H9 (cell line): Measurements from ENCODE around the gene ZNF714. TPM values are rescaled to one million over a fixed set of nuclear protein-coding genes. Genes with fewer than 3 reads are reported as not detected.

ENCODE experiments used
- DNase-seq: peaks from one replicate; pipeline ENCODE4 v3.0.0-alpha.2; 2017
- H2AFZ ChIP-seq: one replicate; pipeline ENCODE4 v1.6.1; 2013; ENCODE audit warnings: mild to moderate bottlenecking, low read length, control low read depth, moderate library complexity
- H2AK5ac ChIP-seq: 2 replicates; pipeline ENCODE4 v1.6.1; 2013; ENCODE audit warnings: low read length, control low read depth, mixed read lengths; ENCODE audit not compliant: insufficient read length
- H2BK120ac ChIP-seq: one replicate; pipeline ENCODE4 v1.6.1; 2013; ENCODE audit warnings: low read depth, mild to moderate bottlenecking, low read length, control low read depth, inconsistent platforms; ENCODE audit not compliant: poor library complexity, severe bottlenecking
- H2BK12ac ChIP-seq: 2 replicates; pipeline ENCODE4 v1.6.1; 2013; ENCODE audit warnings: low read length, control low read depth, mixed read lengths, low read depth; ENCODE audit not compliant: insufficient read length
- H2BK15ac ChIP-seq: 2 replicates; pipeline ENCODE4 v1.6.1; 2013; ENCODE audit warnings: low read depth, low read length, control low read depth
- H2BK20ac ChIP-seq: one replicate; pipeline ENCODE4 v1.6.1; 2013; ENCODE audit warnings: low read depth, mild to moderate bottlenecking, low read length, control low read depth, inconsistent platforms; ENCODE audit not compliant: poor library complexity, severe bottlenecking
- H2BK5ac ChIP-seq: 2 replicates; pipeline ENCODE4 v1.6.1; 2013; ENCODE audit warnings: low read length, control low read depth, mixed read lengths; ENCODE audit not compliant: insufficient read length
- H3K14ac ChIP-seq: 2 replicates; pipeline ENCODE4 v1.6.1; 2013; ENCODE audit warnings: low read length, control low read depth; ENCODE audit not compliant: insufficient read depth
- H3K18ac ChIP-seq: 2 replicates; pipeline ENCODE4 v1.6.1; 2013; ENCODE audit warnings: low read depth, mild to moderate bottlenecking, mixed read lengths, low read length, control low read depth; ENCODE audit not compliant: insufficient read length
- H3K23ac ChIP-seq: 2 replicates; pipeline ENCODE4 v1.6.1; 2013; ENCODE audit warnings: low read length, control low read depth, mixed read lengths, low read depth; ENCODE audit not compliant: insufficient read length
- H3K23me2 ChIP-seq: 2 replicates; pipeline ENCODE4 v1.6.1; 2013; ENCODE audit warnings: low read depth, mild to moderate bottlenecking, mixed read lengths, low read length, control low read depth; ENCODE audit not compliant: insufficient read length, poor library complexity, severe bottlenecking
- H3K27ac ChIP-seq: 2 replicates; pipeline ENCODE4 v1.5.1; 2013; ENCODE audit warnings: low read length, control low read depth, mixed read lengths, low read depth; ENCODE audit not compliant: insufficient read length
- H3K27me3 ChIP-seq: 2 replicates; pipeline ENCODE4 v1.6.1; 2013; ENCODE audit warnings: low read length, control low read depth, inconsistent platforms; ENCODE audit not compliant: insufficient read depth
- H3K4ac ChIP-seq: 2 replicates; pipeline ENCODE4 v1.6.1; 2013; ENCODE audit warnings: low read depth, mild to moderate bottlenecking, control low read depth, inconsistent platforms, low read length, moderate library complexity
- H3K4me1 ChIP-seq: 2 replicates; pipeline ENCODE4 v1.6.1; 2013; ENCODE audit warnings: low read length, control low read depth, inconsistent platforms; ENCODE audit not compliant: insufficient read depth
- H3K4me2 ChIP-seq: 2 replicates; pipeline ENCODE4 v1.6.1; 2013; ENCODE audit warnings: low read length, control low read depth, mixed read lengths; ENCODE audit not compliant: insufficient read length, insufficient read depth
- H3K56ac ChIP-seq: 2 replicates; pipeline ENCODE4 v1.6.1; 2013; ENCODE audit warnings: low read depth, mild to moderate bottlenecking, mixed read lengths, low read length, control low read depth; ENCODE audit not compliant: insufficient read length
- H3K79me1 ChIP-seq: 2 replicates; pipeline ENCODE4 v1.6.1; 2013; ENCODE audit warnings: low read depth, mild to moderate bottlenecking, moderate library complexity, low read length, control low read depth, inconsistent platforms; ENCODE audit not compliant: insufficient read depth, poor library complexity, severe bottlenecking
- H3K79me2 ChIP-seq: 2 replicates; pipeline ENCODE4 v1.6.1; 2013; ENCODE audit warnings: low read length, control low read depth, inconsistent platforms; ENCODE audit not compliant: insufficient read depth
- H3K9ac ChIP-seq: 2 replicates; pipeline ENCODE4 v1.6.1; 2013; ENCODE audit warnings: low read length, control low read depth, mixed read lengths; ENCODE audit not compliant: insufficient read length; ENCODE audit errors: extremely low read depth
- H3K9me3 ChIP-seq: one replicate; pipeline ENCODE4 v1.6.1; 2013; ENCODE audit warnings: low read depth, low read length, inconsistent platforms; ENCODE audit not compliant: control insufficient read depth
- H3T11ph ChIP-seq: one replicate; pipeline ENCODE4 v1.6.1; 2013; ENCODE audit warnings: mild to moderate bottlenecking, low read length, control low read depth, inconsistent platforms
- H4K20me1 ChIP-seq: one replicate; pipeline ENCODE4 v1.6.1; 2013; ENCODE audit not compliant: control insufficient read depth, insufficient read length, insufficient read depth
- H4K5ac ChIP-seq: 2 replicates; pipeline ENCODE4 v1.6.1; 2013; ENCODE audit warnings: low read depth, mild to moderate bottlenecking, mixed read lengths, low read length, control low read depth; ENCODE audit not compliant: insufficient read length
- H4K8ac ChIP-seq: replicated peaks from 2 replicates; pipeline ENCODE4 v1.6.1; 2013; ENCODE audit warnings: low read length, control low read depth, mixed read lengths, low read depth; ENCODE audit not compliant: insufficient read length
- H4K91ac ChIP-seq: 2 replicates; pipeline ENCODE4 v1.6.1; 2013; ENCODE audit warnings: low read depth, mild to moderate bottlenecking, moderate library complexity, mixed read lengths, low read length, control low read depth; ENCODE audit not compliant: insufficient read length
- H3K27ac Mint-ChIP-seq, 3 experiments: 2 replicates in 2 of 3; 3 replicates in 1 of 3; pipeline ENCODE4 v1.8.0; 2020 to 2021; ENCODE audit warnings: mixed read lengths in 3 of 3, mild to moderate bottlenecking in 1 of 3, moderate library complexity in 1 of 3
- H3K27me3 Mint-ChIP-seq: 2 replicates; pipeline ENCODE4 v1.8.0; 2021; ENCODE audit warnings: low read depth, mild to moderate bottlenecking, moderate library complexity, mixed read lengths
- H3K36me3 Mint-ChIP-seq, 3 experiments: 2 replicates in 2 of 3; 3 replicates in 1 of 3; pipeline ENCODE4 v1.8.0; 2020 to 2021; ENCODE audit warnings: low read depth in 3 of 3, mixed read lengths in 3 of 3; ENCODE audit not compliant: insufficient read depth in 1 of 3
- H3K4me1 Mint-ChIP-seq, 2 experiments: 2 replicates each; pipeline ENCODE4 v1.8.0; 2020; ENCODE audit warnings: mixed read lengths in 2 of 2
- H3K4me3 Mint-ChIP-seq, 2 experiments: 2 replicates in 1 of 2; 3 replicates in 1 of 2; pipeline ENCODE4 v1.8.0; 2020 to 2021; ENCODE audit warnings: mild to moderate bottlenecking in 2 of 2, mixed read lengths in 2 of 2, moderate library complexity in 1 of 2
- H3K9me3 Mint-ChIP-seq, 2 experiments: 2 replicates in 1 of 2; 3 replicates in 1 of 2; pipeline ENCODE4 v1.8.0; 2020; ENCODE audit warnings: mild to moderate bottlenecking in 2 of 2, mixed read lengths in 2 of 2, moderate library complexity in 1 of 2
- WGBS: extraction: QIAGEN DNeasy Blood & Tissue Kit; methylation state at CpG from one replicate; pipeline ENCODE4 v1.1.7; 2013; ENCODE audit warnings: missing lambda C conversion rate, low lambda C conversion rate, mixed read lengths; ENCODE audit not compliant: insufficient read length; ENCODE audit errors: extremely low coverage; 5-methylcytosine and 5-hydroxymethylcytosine counted together
- total RNA-seq: library from RNA; stranded (reverse); gene quantifications from 2 replicates; pipeline ENCODE4 v1.2.1, GENCODE V29; 2021
- TF ChIP-seq, protein P1 (sequence below): fragments of 200-600 bp; sonication (generic); conservative IDR thresholded peaks from 3 replicates; pipeline ENCODE4 v1.8.0; 2021; ENCODE audit warnings: antibody characterized with exemption, mild to moderate bottlenecking

ZNF714 gene
- total RNA-seq, 1 experiment from 2014 or later: 53.9 TPM

DNA sequence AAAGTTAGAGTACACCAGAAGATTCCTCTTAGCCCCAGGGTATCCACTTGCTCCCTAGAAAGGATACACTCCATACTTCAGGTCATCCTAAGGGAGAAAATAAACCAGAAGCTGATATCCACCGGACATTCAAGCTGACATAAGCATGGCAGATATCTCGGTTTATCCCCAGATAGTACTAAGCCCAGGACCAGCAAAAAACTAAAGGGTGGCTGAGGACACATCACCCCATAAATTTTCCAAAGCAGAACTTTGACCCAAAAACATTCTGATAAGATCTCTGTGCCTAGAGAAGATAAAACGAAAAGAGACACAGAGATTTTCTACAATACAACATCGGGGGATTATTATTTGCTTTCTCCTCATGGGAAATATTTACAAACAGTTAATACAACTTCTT lies 45.9 kb downstream of the ZNF714 start:
- H3K79me2 ChIP-seq: no peaks in the 10 kb centered on the region

More for the DNA sequence above, 45.9 kb downstream of the ZNF714 start:
- H3K4ac ChIP-seq: no peak overlapping the region
- H2BK5ac ChIP-seq: no peak overlapping the region
- H4K20me1 ChIP-seq: no peaks in the 10 kb centered on the region
- no peaks in the 10 kb centered on the region for H3K27me3 ChIP-seq
- no peak overlapping the region for H2AK5ac ChIP-seq
- H2BK15ac ChIP-seq: no peak overlapping the region
- no peak overlapping the region for H3K14ac ChIP-seq
- no peak for DNase-seq
- no peak overlapping the region for H3K4me2 ChIP-seq
- H4K91ac ChIP-seq: no peak overlapping the region
- H3K27ac Mint-ChIP-seq: no peak overlapping the region
- H4K5ac ChIP-seq: no peak overlapping the region
- WGBS: no CpG with 5 or more reads among the region's 4 CpGs
- H4K8ac ChIP-seq: no peak overlapping the region
- no peak overlapping the region for H2BK120ac ChIP-seq
- H3K23me2 ChIP-seq: no peaks in the 10 kb centered on the region
- no peak overlapping the region for H3K27ac ChIP-seq
- H3K56ac ChIP-seq: no peak overlapping the region
- no peak overlapping the region for H2AFZ ChIP-seq
- no peaks in the 10 kb centered on the region for H3K79me1 ChIP-seq
- H3K4me3 Mint-ChIP-seq: no peak overlapping the region
- H3K4me1 ChIP-seq: no peaks in the 10 kb centered on the region
- H3T11ph ChIP-seq: no peak overlapping the region
- H3K23ac ChIP-seq: no peak overlapping the region
- TF ChIP-seq, protein P1, sequence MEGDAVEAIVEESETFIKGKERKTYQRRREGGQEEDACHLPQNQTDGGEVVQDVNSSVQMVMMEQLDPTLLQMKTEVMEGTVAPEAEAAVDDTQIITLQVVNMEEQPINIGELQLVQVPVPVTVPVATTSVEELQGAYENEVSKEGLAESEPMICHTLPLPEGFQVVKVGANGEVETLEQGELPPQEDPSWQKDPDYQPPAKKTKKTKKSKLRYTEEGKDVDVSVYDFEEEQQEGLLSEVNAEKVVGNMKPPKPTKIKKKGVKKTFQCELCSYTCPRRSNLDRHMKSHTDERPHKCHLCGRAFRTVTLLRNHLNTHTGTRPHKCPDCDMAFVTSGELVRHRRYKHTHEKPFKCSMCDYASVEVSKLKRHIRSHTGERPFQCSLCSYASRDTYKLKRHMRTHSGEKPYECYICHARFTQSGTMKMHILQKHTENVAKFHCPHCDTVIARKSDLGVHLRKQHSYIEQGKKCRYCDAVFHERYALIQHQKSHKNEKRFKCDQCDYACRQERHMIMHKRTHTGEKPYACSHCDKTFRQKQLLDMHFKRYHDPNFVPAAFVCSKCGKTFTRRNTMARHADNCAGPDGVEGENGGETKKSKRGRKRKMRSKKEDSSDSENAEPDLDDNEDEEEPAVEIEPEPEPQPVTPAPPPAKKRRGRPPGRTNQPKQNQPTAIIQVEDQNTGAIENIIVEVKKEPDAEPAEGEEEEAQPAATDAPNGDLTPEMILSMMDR: no peak
- no peak overlapping the region for H3K18ac ChIP-seq
- peaks cover 15 to 16% of the 10 kb centered on the region in 2 experiments for H3K4me1 Mint-ChIP-seq
- peaks cover 0 to 6% (median 0%) of the 10 kb centered on the region in 3 experiments; a peak in 3 of 7 replicates for H3K36me3 Mint-ChIP-seq
- no peaks in the 10 kb centered on the region for H3K27me3 Mint-ChIP-seq
- H3K9me3 Mint-ChIP-seq: peaks cover 0 to 8% of the 10 kb centered on the region in 2 experiments; a peak in 2 of 5 replicates
- no peak overlapping the region for H3K9ac ChIP-seq
- H2BK12ac ChIP-seq: no peak overlapping the region
- no peaks in the 10 kb centered on the region for H3K9me3 ChIP-seq
- H2BK20ac ChIP-seq: no peak overlapping the region
